Testis (tissue), 2 donors: ENCODE results near the gene TRMT44.

ENCODE experiments used
- POLR2A ChIP-seq: fragments of 450-650 bp; IDR thresholded peaks from one replicate; pipeline ENCODE4 v1.6.1; 2017; ENCODE audit warnings: antibody characterized with exemption, mild to moderate bottlenecking, moderate library complexity
- TF ChIP-seq, protein P1 (sequence below), 3 experiments: fragments of 450-650 bp in 2 of 3; fragments of 200-600 bp in 1 of 3; sonication (generic) in 1 of 3; IDR thresholded peaks; one replicate each; pipeline ENCODE4 v1.5.1; 2016 to 2019; ENCODE audit warnings: antibody characterized with exemption in 3 of 3, mild to moderate bottlenecking in 2 of 3, moderate library complexity in 1 of 3

GRCh38 chr4:8475751-8476575 lies 35.4 kb downstream of the TRMT44 start:
- TF ChIP-seq, protein P1, sequence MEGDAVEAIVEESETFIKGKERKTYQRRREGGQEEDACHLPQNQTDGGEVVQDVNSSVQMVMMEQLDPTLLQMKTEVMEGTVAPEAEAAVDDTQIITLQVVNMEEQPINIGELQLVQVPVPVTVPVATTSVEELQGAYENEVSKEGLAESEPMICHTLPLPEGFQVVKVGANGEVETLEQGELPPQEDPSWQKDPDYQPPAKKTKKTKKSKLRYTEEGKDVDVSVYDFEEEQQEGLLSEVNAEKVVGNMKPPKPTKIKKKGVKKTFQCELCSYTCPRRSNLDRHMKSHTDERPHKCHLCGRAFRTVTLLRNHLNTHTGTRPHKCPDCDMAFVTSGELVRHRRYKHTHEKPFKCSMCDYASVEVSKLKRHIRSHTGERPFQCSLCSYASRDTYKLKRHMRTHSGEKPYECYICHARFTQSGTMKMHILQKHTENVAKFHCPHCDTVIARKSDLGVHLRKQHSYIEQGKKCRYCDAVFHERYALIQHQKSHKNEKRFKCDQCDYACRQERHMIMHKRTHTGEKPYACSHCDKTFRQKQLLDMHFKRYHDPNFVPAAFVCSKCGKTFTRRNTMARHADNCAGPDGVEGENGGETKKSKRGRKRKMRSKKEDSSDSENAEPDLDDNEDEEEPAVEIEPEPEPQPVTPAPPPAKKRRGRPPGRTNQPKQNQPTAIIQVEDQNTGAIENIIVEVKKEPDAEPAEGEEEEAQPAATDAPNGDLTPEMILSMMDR (IDR thresholded peaks at IDR 0.05): no peak
- no peak for TF ChIP-seq POLR2A
